GM21360 (cell line): ENCODE measurements around the gene PLAAT2.
"Not testable (repeated sequence)": the region's sequence is repeated elsewhere in the genome, so short reads cannot be mapped to it uniquely, and the experiment has no call there.

Source experiments
- ATAC-seq: cut with Tn5 transposase; IDR thresholded peaks from one replicate; pipeline ENCODE4 v1.9.1; 2021; ENCODE audit warnings: mild to moderate bottlenecking, moderate library complexity; ENCODE audit not compliant: unreplicated experiment

PLAAT2 gene

GRCh38 chr11:63581224-63581623, 18.0 kb upstream of the PLAAT2 start:
- not testable (repeated sequence) for ATAC-seq

GRCh38 chr11:63578882-63579281, 15.7 kb upstream of the PLAAT2 start:
- not testable (repeated sequence) for ATAC-seq

GRCh38 chr11:63574856-63575602, 11.8 kb upstream of the PLAAT2 start:
- ATAC-seq: no peak

- peak; percentile 53 for ATAC-seq
These were observed 11.0 kb upstream of the PLAAT2 start for GRCh38 chr11:63573881-63574855.

- ATAC-seq: no peak
These were observed 9.0 kb upstream of the PLAAT2 start for GRCh38 chr11:63572026-63572688.

- no peak for ATAC-seq
These were observed 6.4 kb upstream of the PLAAT2 start for GRCh38 chr11:63569570-63569969.

GRCh38 chr11:63567044-63567840, 4.1 kb upstream of the PLAAT2 start:
- ATAC-seq: peak; percentile 70

- ATAC-seq: no peak
These were observed 1.7 kb upstream of the PLAAT2 start for GRCh38 chr11:63564784-63565350.

GRCh38 chr11:63564056-63564774, 1.0 kb upstream of the PLAAT2 start:
- ATAC-seq: peak; percentile 65

- no peak for ATAC-seq
These were observed 2.5 kb downstream of the PLAAT2 start for GRCh38 chr11:63560506-63561180.

GRCh38 chr11:63558459-63559157, 4.6 kb downstream of the PLAAT2 start:
- ATAC-seq: no peak

GRCh38 chr11:63557570-63557969, 5.6 kb downstream of the PLAAT2 start:
- ATAC-seq: no peak

GRCh38 chr11:63556404-63557013, 6.7 kb downstream of the PLAAT2 start:
- ATAC-seq: no peak

- ATAC-seq: no peak
These were observed 8.3 kb downstream of the PLAAT2 start for GRCh38 chr11:63554877-63555223.

- ATAC-seq: no peak
These were observed 9.4 kb downstream of the PLAAT2 start for GRCh38 chr11:63553759-63554158.

GRCh38 chr11:63552921-63553320, 10.3 kb downstream of the PLAAT2 start:
- ATAC-seq: no peak

- no peak for ATAC-seq
These were observed 11.3 kb downstream of the PLAAT2 start for GRCh38 chr11:63551889-63552266.
